Erythroblast (primary cell): ENCODE data around the gene RCBTB2.

Experiments used
- GATA1 ChIP-seq: IDR thresholded peaks from 2 replicates; pipeline ENCODE4 v1.6.1; 2011; ENCODE audit warnings: low read depth, mild to moderate bottlenecking, control low read depth, low read length, moderate library complexity
- POLR2A ChIP-seq: IDR thresholded peaks from 2 replicates; pipeline ENCODE4 v1.6.1; 2011; ENCODE audit warnings: mild to moderate bottlenecking, low read length

DNA sequence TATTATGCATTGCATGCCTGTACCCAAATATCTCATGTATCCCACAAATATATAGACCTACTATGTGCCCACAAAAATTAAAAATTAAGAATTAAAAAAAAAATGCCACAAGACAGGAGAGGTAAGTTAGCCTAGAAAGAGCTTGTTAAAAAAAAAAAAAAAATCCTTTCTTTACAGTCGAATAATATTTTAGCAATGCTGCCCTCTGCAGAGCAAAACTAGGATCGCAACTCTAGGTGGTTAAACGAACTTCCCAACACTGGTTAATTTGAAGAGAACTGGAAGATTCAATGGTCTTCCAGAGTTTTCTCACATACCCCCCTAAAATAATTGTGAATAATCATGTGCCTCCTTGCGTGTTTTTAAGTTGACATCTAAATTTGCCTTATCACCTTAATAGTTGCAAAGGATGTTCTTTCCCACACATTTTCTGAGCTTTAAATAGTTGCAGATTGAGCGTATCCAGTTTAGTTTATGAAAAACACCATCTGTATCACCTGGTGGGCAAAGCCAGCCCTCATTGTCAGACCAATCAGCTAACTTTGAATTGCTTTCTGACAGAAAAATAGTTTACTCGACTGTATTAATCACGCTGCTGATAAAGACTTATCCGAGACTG lies 47.4 kb upstream of the RCBTB2 start:
- no peak for TF ChIP-seq POLR2A
- no peak for TF ChIP-seq GATA1
